K562 (cell line): Measurements from ENCODE around the gene TRPV6. TPM values are rescaled to one million over a fixed set of nuclear protein-coding genes. Genes with fewer than 3 reads are reported as not detected.

Experiments
- ATAC-seq: fragments of 200-7000 bp; cut with Tn5 transposase; 3 replicates; pipeline ENCODE4 v1.9.1; 2020; ENCODE audit warnings: moderate library complexity
- BruUV-seq: library from RNA; stranded (reverse); fragments of 400-500 nt; replicated peaks from 2 replicates; lab custom pipeline; 2021; lab: Mats Ljungman, UMichigan
- CTCF ChIA-PET: fragments of 300-600 bp; formaldehyde crosslinking; extraction: SDS; loops from one replicate; lab custom pipeline; 2021; ENCODE audit warnings: low intra/inter-chr PET ratio; lab: Yijun Ruan, JAX
- POLR2A ChIA-PET: fragments of 300-600, 350-650 bp; sonication (Branson Sonifier 250); formaldehyde crosslinking; extraction: SDS; loops from one replicate; lab custom pipeline; 2021; ENCODE audit warnings: antibody characterized with exemption, inconsistent platforms; lab: Yijun Ruan, JAX
- DNase-seq, 4 experiments: peaks; one replicate each; pipeline versions ENCODE4 v3.0.0 to v3.0.0-alpha.2; 2011 to 2018; ENCODE audit warnings: low spot score in 3 of 4, mixed read lengths in 3 of 4; ENCODE audit errors: extremely low read depth in 1 of 4
- FAIRE-seq: peaks from 2 replicates; lab custom pipeline; 2011; peaks lifted over from hg19 to GRCh38; lab: Jason Lieb, UNC
- H2AFZ ChIP-seq: 2 replicates; pipeline ENCODE4 v1.6.0; 2011; ENCODE audit warnings: low read depth, low read length, control low read depth, inconsistent platforms
- H3K27ac ChIP-seq: fragments of 200-600 bp; 3 replicates; pipeline ENCODE4 v1.8.0; 2011; ENCODE audit warnings: low read depth, mild to moderate bottlenecking, control low read depth, inconsistent platforms, low read length, moderate library complexity, mixed read lengths; ENCODE audit errors: extremely low read depth
- H3K27me3 ChIP-seq, 2 experiments: fragments of 300-600 bp in 1 of 2; 2 replicates in 1 of 2; 3 replicates in 1 of 2; pipeline versions ENCODE4 v1.6.0 to v1.8.0; 2011; ENCODE audit warnings: inconsistent platforms in 2 of 2, low read length in 2 of 2, mild to moderate bottlenecking in 1 of 2, mixed read lengths in 1 of 2, moderate library complexity in 1 of 2; ENCODE audit not compliant: control insufficient read depth in 2 of 2, insufficient read depth in 2 of 2
- H3K36me3 ChIP-seq: fragments of 300-600 bp; 3 replicates; pipeline ENCODE4 v1.8.0; 2011; ENCODE audit warnings: mild to moderate bottlenecking, low read length, inconsistent platforms; ENCODE audit not compliant: control insufficient read depth, insufficient read depth
- H3K4me1 ChIP-seq, 2 experiments: fragments of 200-600 bp in 1 of 2; replicated peaks in 1 of 2; 2 replicates in 1 of 2; 3 replicates in 1 of 2; pipeline versions ENCODE4 v1.5.1 to v1.8.0; 2011; ENCODE audit warnings: inconsistent platforms in 2 of 2, low read length in 2 of 2, mild to moderate bottlenecking in 1 of 2, mixed read lengths in 1 of 2, moderate library complexity in 1 of 2; ENCODE audit not compliant: control insufficient read depth in 2 of 2, insufficient read depth in 2 of 2
- H3K4me2 ChIP-seq: 2 replicates; pipeline ENCODE4 v1.6.1; 2011; ENCODE audit warnings: low read length, control low read depth, inconsistent platforms, mixed read lengths; ENCODE audit not compliant: insufficient read depth
- H3K4me3 ChIP-seq: fragments of 200-600 bp; sonication (generic), shearing (Covaris generic); 2 replicates; pipeline ENCODE4 v1.5.1; 2016; ENCODE audit warnings: control low read depth, inconsistent platforms
- H3K79me2 ChIP-seq: fragments of 200-600 bp; 3 replicates; pipeline ENCODE4 v1.8.0; 2011; ENCODE audit warnings: low read length, inconsistent platforms; ENCODE audit not compliant: control insufficient read depth, insufficient read depth
- H3K9ac ChIP-seq, 2 experiments: 2 replicates each; pipeline versions ENCODE4 v1.6.0 to v1.6.1; 2011; ENCODE audit warnings: low read depth in 2 of 2, low read length in 2 of 2, control low read depth in 1 of 2, inconsistent platforms in 1 of 2, mild to moderate bottlenecking in 1 of 2, mixed read lengths in 1 of 2; ENCODE audit not compliant: insufficient read depth in 1 of 2
- H3K9me1 ChIP-seq: one replicate; pipeline ENCODE4 v1.6.0; 2011; ENCODE audit warnings: inconsistent platforms, mild to moderate bottlenecking, low read length, moderate library complexity; ENCODE audit not compliant: control insufficient read depth, insufficient read depth
- H3K9me3 ChIP-seq: replicated peaks from 2 replicates; pipeline ENCODE4 v1.5.1; 2011; ENCODE audit warnings: low read depth, low read length, inconsistent platforms; ENCODE audit not compliant: control insufficient read depth, insufficient read depth
- H4K20me1 ChIP-seq: replicated peaks from 2 replicates; pipeline ENCODE4 v1.6.1; 2011; ENCODE audit warnings: low read length, inconsistent platforms, mixed read lengths; ENCODE audit not compliant: control insufficient read depth, insufficient read depth
- ILF3 ChIP-seq: fragments of 450-650 bp; IDR thresholded peaks from 2 replicates; pipeline ENCODE4 v1.6.1; 2018; ENCODE audit warnings: antibody characterized with exemption, mild to moderate bottlenecking, moderate library complexity, borderline replicate concordance
- STAT5B ChIP-seq: fragments of 250-450 bp; sonication (Bioruptor Pico); IDR thresholded peaks from 2 replicates; pipeline ENCODE4 v1.8.0; 2021; ENCODE audit warnings: mild to moderate bottlenecking, inconsistent platforms
- ZNF41 ChIP-seq: fragments of 250-450 bp; sonication (Bioruptor Pico); conservative IDR thresholded peaks from 2 replicates; pipeline ENCODE4 v1.4.0; 2020; ENCODE audit warnings: mild to moderate bottlenecking
- WGBS: fragments of 100-300 bp; shearing (Covaris generic); methylation state at CpG from one replicate; pipeline ENCODE4 v1.1.6; 2016; ENCODE audit warnings: low coverage, mixed read lengths; ENCODE audit not compliant: insufficient coverage; ENCODE audit errors: missing lambda C conversion rate; 5-methylcytosine and 5-hydroxymethylcytosine counted together
- in situ Hi-C: fragments of 300-500 bp; cut with MboI; formaldehyde crosslinking; loops from 4 replicates; pipeline ENCODE4 v1.15.0; 2018; ENCODE audit warnings: inconsistent platforms, mixed read lengths
- intact Hi-C: fragments of 100-400 bp; cut with micrococcal nuclease; formaldehyde crosslinking; loops from 2 replicates; pipeline ENCODE4 v1.14.2; 2022
- polyA plus RNA-seq, 8 experiments: library from polyadenylated mRNA; depleted of rRNA in 4 of 8; stranded (reverse) in 5 of 8; unstranded in 3 of 8; fragments of >200 nt; fragmentation: Nextera tagmentation in 2 of 8; fragmentation: Illumina TruSeq in 1 of 8; extraction: Ambion mirVana in 2 of 8; extraction: Trizol in 1 of 8; gene quantifications; 2 replicates each; pipeline versions ENCODE4 v1.2.1 to v1.2.3, GENCODE V29; 2011 to 2014; ENCODE audit warnings: inconsistent platforms in 1 of 8, missing spikeins in 1 of 8
- total RNA-seq, 7 experiments: library from RNA; depleted of rRNA in 6 of 7; stranded (reverse); fragments of >200 nt in 6 of 7; fragmentation: Illumina TruSeq in 2 of 7; extraction: Trizol in 2 of 7; gene quantifications; 2 replicates each; pipeline versions ENCODE4 v1.2.1 to v1.2.3, GENCODE V29; 2011 to 2021; ENCODE audit warnings: low replicate concordance in 1 of 7
- TF ChIP-seq, protein P1 (sequence below), 3 experiments: IDR thresholded peaks in 2 of 3; conservative IDR thresholded peaks in 1 of 3; 2 replicates each; pipeline ENCODE4 v1.5.1; 2011 to 2012; ENCODE audit warnings: low read length in 3 of 3, mild to moderate bottlenecking in 3 of 3, control low read depth in 2 of 3, improper control_type of control experiment in 1 of 3, inconsistent platforms in 1 of 3, low read depth in 1 of 3, mixed read lengths in 1 of 3, moderate library complexity in 1 of 3; ENCODE audit not compliant: insufficient read depth in 2 of 3
- TF ChIP-seq, protein P2 (sequence below), 2 experiments: fragments of 200-800 bp in 1 of 2; sonication (Bioruptor generic) in 1 of 2; sonication (generic) in 1 of 2; formaldehyde crosslinking in 1 of 2; IDR thresholded peaks in 1 of 2; conservative IDR thresholded peaks in 1 of 2; 2 replicates each; pipeline versions ENCODE4 v1.5.0 to v1.6.1; 2016 to 2020; ENCODE audit warnings: missing compliant biosample characterization in 1 of 2, missing genetic modification characterization in 1 of 2, missing genetic modification reagents in 1 of 2
- TF ChIP-seq, protein P3 (sequence below): fragments of 450-650 bp; IDR thresholded peaks from 2 replicates; pipeline ENCODE4 v1.6.1; 2018; ENCODE audit not compliant: partially characterized antibody

The TRPV6 gene
- total and polyA plus RNA-seq, 9 of the 15 experiments (the other 6 are each of a cell fraction or from before 2014, with no cell fraction given) = 0.04 to 0.36 (median 0.11) TPM

- TF ChIP-seq, protein P1, sequence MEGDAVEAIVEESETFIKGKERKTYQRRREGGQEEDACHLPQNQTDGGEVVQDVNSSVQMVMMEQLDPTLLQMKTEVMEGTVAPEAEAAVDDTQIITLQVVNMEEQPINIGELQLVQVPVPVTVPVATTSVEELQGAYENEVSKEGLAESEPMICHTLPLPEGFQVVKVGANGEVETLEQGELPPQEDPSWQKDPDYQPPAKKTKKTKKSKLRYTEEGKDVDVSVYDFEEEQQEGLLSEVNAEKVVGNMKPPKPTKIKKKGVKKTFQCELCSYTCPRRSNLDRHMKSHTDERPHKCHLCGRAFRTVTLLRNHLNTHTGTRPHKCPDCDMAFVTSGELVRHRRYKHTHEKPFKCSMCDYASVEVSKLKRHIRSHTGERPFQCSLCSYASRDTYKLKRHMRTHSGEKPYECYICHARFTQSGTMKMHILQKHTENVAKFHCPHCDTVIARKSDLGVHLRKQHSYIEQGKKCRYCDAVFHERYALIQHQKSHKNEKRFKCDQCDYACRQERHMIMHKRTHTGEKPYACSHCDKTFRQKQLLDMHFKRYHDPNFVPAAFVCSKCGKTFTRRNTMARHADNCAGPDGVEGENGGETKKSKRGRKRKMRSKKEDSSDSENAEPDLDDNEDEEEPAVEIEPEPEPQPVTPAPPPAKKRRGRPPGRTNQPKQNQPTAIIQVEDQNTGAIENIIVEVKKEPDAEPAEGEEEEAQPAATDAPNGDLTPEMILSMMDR (IDR thresholded peaks at IDR 0.05 in 2 of 3, conservative IDR thresholded peaks at IDR 0.05 in 1 of 3; ENCODE audit: insufficient read depth in 2 of 3, low read depth in 1 of 3, low read length in 3 of 3) = peak; percentile 89 to 96 (median 94)
These were observed 12.2 kb downstream of the TRPV6 start (continued) for GRCh38 chr7:142873281-142873784.

DNA sequence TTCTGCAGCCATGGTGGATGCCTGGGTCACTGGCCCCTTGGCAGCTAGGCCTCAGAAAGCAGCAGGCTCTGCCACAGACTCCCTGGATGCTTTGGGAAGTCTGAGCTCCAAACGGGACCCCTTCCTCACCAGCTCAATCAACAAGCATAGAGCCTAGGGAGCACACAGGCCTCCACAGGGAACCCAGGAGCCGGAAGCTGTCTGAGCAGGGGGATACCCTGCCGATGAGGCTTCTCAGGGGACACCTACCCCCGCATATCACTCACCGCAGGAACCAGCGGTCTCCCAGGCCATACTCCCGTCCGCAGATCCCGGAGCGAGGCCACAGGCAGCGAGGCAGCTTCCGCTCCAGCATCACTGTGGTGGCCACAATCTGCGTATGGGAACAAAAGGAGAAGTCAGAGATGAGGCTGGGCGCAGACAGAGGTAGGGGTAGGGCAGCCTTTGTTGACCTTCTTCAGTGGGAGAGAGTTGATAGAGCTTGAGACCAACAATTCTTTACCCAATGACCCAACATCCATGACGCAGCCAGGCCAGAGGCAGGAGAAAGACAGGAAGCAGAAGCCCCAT, 13.4 kb downstream of the TRPV6 start:
- WGBS = 34% methylated on average over 15 of the region's 15 CpGs
- POLR2A ChIA-PET = interaction anchor here (0.6 to 1.0 kb wide), 3 partner anchors 17 to 270 kb away, joined by 3 to 4 read pairs (median 3); no protein-coding TSS in a partner anchor
- TF ChIP-seq, protein P2, sequence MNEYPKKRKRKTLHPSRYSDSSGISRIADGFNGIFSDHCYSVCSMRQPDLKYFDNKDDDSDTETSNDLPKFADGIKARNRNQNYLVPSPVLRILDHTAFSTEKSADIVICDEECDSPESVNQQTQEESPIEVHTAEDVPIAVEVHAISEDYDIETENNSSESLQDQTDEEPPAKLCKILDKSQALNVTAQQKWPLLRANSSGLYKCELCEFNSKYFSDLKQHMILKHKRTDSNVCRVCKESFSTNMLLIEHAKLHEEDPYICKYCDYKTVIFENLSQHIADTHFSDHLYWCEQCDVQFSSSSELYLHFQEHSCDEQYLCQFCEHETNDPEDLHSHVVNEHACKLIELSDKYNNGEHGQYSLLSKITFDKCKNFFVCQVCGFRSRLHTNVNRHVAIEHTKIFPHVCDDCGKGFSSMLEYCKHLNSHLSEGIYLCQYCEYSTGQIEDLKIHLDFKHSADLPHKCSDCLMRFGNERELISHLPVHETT (CRISPR knock-in tag; conservative IDR thresholded peaks at IDR 0.05 in 1 of 2, IDR thresholded peaks at IDR 0.05 in 1 of 2) = no peak
- TF ChIP-seq, protein P3, sequence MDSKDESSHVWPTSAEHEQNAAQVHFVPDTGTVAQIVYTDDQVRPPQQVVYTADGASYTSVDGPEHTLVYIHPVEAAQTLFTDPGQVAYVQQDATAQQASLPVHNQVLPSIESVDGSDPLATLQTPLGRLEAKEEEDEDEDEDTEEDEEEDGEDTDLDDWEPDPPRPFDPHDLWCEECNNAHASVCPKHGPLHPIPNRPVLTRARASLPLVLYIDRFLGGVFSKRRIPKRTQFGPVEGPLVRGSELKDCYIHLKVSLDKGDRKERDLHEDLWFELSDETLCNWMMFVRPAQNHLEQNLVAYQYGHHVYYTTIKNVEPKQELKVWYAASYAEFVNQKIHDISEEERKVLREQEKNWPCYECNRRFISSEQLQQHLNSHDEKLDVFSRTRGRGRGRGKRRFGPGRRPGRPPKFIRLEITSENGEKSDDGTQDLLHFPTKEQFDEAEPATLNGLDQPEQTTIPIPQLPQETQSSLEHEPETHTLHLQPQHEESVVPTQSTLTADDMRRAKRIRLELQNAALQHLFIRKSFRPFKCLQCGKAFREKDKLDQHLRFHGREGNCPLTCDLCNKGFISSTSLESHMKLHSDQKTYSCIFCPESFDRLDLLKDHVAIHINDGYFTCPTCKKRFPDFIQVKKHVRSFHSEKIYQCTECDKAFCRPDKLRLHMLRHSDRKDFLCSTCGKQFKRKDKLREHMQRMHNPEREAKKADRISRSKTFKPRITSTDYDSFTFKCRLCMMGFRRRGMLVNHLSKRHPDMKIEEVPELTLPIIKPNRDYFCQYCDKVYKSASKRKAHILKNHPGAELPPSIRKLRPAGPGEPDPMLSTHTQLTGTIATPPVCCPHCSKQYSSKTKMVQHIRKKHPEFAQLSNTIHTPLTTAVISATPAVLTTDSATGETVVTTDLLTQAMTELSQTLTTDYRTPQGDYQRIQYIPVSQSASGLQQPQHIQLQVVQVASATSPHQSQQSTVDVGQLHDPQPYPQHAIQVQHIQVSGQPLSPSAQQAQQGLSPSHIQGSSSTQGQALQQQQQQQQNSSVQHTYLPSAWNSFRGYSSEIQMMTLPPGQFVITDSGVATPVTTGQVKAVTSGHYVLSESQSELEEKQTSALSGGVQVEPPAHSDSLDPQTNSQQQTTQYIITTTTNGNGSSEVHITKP = no peak
- TF ChIP-seq ILF3 = no peak
- TF ChIP-seq STAT5B (CRISPR knock-in tag) = no peak
- TF ChIP-seq ZNF41 (CRISPR knock-in tag) = no peak

More for the DNA sequence above, 13.4 kb downstream of the TRPV6 start:
- Histone ChIP-seq H2AFZ (no peak overlapping the region), H3K4me1 (peaks cover 0 to 14% of the 10 kb centered on the region in 2 experiments; a peak in 1 of 5 replicates), H3K27me3 (peaks cover 2 to 71% of the 10 kb centered on the region in 2 experiments; a peak in 3 of 5 replicates), H3K9ac (no peak overlapping the region), H3K79me2 (no peaks in the 10 kb centered on the region), H3K4me2 (no peak overlapping the region), H3K36me3 (no peaks in the 10 kb centered on the region), H3K9me1 (no peaks in the 10 kb centered on the region), H4K20me1 (0 out of 2 replicates have a peak, but pooled peaks cover 4% of the 10 kb centered on the region), H3K9me3 (no peaks in the 10 kb centered on the region), H3K27ac (no peak overlapping the region), H3K4me3 (no peak overlapping the region)
- in situ Hi-C loops (no loop called here), intact Hi-C loops (loop anchor here (2.0 kb wide), 1 partner anchor 89 kb away; no protein-coding TSS in a partner anchor)
- BruUV-seq = no TSS peak
- ATAC-seq (no peak), DNase-seq (no peak), FAIRE-seq (no peak)
- CTCF ChIA-PET = interaction anchor here (1.9 to 4.6 kb wide), 2 partner anchors 130 to 343 kb away, joined by 6 to 31 read pairs; no protein-coding TSS in a partner anchor
